Sigmoid colon (tissue), 3 donors: ENCODE results near the gene STS.

Experiments used
- POLR2A ChIP-seq, 2 donors: fragments of 450-650 bp; IDR thresholded peaks; one replicate each; pipeline ENCODE4 v1.6.1; 2016; ENCODE audit warnings: antibody characterized with exemption in 2 of 2, mild to moderate bottlenecking in 2 of 2, moderate library complexity in 2 of 2
- TF ChIP-seq, protein P1 (sequence below), 4 experiments: fragments of 450-650 bp in 3 of 4; fragments of 200-600 bp in 1 of 4; IDR thresholded peaks; one replicate each; pipeline ENCODE4 v1.5.1; 2016 to 2019; ENCODE audit warnings: antibody characterized with exemption in 4 of 4, mild to moderate bottlenecking in 3 of 4, moderate library complexity in 2 of 4

DNA sequence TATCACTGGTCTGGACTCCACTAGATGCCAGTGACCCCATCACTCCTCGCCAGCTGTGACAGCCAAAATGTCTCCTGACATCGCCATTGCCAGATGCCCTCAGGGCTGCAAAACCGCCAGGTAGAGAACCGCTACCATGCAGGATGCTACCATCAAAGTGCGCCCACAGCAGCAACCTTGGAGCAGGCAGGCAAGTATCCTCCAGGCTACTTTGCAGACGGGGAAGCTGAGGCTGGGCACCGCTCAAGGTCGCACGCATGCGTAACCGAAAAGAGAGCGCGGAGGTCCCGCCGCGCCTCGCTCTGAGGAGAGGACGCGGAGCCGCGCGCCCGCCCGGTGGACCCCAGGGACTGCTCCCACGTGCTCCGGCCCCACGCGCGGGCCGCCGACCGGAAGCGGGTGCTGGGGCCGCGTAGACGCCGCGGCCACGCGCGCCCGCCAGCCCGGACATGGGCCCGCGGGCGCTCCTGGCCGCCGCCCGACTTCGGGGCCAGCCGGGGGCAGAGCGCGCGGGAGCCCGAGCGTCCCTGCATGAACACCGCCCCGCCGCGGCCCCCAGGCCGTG, at the start of gene STS:
- TF ChIP-seq, protein P1, sequence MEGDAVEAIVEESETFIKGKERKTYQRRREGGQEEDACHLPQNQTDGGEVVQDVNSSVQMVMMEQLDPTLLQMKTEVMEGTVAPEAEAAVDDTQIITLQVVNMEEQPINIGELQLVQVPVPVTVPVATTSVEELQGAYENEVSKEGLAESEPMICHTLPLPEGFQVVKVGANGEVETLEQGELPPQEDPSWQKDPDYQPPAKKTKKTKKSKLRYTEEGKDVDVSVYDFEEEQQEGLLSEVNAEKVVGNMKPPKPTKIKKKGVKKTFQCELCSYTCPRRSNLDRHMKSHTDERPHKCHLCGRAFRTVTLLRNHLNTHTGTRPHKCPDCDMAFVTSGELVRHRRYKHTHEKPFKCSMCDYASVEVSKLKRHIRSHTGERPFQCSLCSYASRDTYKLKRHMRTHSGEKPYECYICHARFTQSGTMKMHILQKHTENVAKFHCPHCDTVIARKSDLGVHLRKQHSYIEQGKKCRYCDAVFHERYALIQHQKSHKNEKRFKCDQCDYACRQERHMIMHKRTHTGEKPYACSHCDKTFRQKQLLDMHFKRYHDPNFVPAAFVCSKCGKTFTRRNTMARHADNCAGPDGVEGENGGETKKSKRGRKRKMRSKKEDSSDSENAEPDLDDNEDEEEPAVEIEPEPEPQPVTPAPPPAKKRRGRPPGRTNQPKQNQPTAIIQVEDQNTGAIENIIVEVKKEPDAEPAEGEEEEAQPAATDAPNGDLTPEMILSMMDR (IDR thresholded peaks at IDR 0.05), result no peak
- TF ChIP-seq POLR2A (IDR thresholded peaks at IDR 0.05), result no peak
